ENCODE data around the gene CTSZ. TPM values are rescaled to one million over a fixed set of nuclear protein-coding genes. Genes with fewer than 3 reads are reported as not detected.
"Not testable (repeated sequence)": the region's sequence is repeated elsewhere in the genome, so short reads cannot be mapped to it uniquely, and the experiment has no call there.

The CTSZ gene
- total RNA-seq, 1 experiment from 2014 or later = 113 TPM

GRCh38 chr20:58967652-58968429 is 39.2 kb downstream of the CTSZ start:
- Histone ChIP-seq H3K4me1 (ENCODE audit: control insufficient read depth, insufficient read depth, low read length) (no peaks in the 10 kb centered on the region), H3K27ac (ENCODE audit: low read length) (no peak overlapping the region), H3K36me3 (ENCODE audit: control insufficient read depth, insufficient read depth, low read length) (no peaks in the 10 kb centered on the region), H3K4me3 (ENCODE audit: low read depth in 2 of 2, low read length in 2 of 2) (no peak overlapping the region), H3K27me3 (ENCODE audit: control insufficient read depth, insufficient read depth, low read length) (no peaks in the 10 kb centered on the region), H3K9me3 (ENCODE audit: control insufficient read depth, insufficient read depth, low read depth, low read length) (no peaks in the 10 kb centered on the region)
- ChIA-PET CTCF (interaction anchor here (0.6 kb wide), 1 partner anchor 77 kb away, joined by 4 read pairs; no protein-coding TSS in a partner anchor), POLR2A (no interaction called here)
- in situ Hi-C loops (cut with HindIII; ENCODE audit: low pct_unique_long_range_greater_than_20kb, low sequenced_read_pairs) (no loop called here), intact Hi-C loops (cut with micrococcal nuclease; ENCODE audit: unreplicated experiment) (no loop called here)
- DNase-seq (ENCODE audit: low read depth, low spot score) (no peak), ATAC-seq (no peak)
- BruUV-seq (replicated peaks) = no TSS peak
- TF ChIP-seq SIN3A (IDR thresholded peaks at IDR 0.05; ENCODE audit: borderline replicate concordance, insufficient read depth, low read depth, low read length) (no peak), REST (IDR thresholded peaks at IDR 0.05; ENCODE audit: insufficient read depth in 1 of 2, low read depth in 2 of 2, low read length in 1 of 2) (no peak), POLR2AphosphoS5 (IDR thresholded peaks at IDR 0.05; ENCODE audit: low read depth, low read length) (no peak), TCF7L2 (IDR thresholded peaks at IDR 0.05; ENCODE audit: low read depth, low read length) (no peak)
- TF ChIP-seq, protein P1, sequence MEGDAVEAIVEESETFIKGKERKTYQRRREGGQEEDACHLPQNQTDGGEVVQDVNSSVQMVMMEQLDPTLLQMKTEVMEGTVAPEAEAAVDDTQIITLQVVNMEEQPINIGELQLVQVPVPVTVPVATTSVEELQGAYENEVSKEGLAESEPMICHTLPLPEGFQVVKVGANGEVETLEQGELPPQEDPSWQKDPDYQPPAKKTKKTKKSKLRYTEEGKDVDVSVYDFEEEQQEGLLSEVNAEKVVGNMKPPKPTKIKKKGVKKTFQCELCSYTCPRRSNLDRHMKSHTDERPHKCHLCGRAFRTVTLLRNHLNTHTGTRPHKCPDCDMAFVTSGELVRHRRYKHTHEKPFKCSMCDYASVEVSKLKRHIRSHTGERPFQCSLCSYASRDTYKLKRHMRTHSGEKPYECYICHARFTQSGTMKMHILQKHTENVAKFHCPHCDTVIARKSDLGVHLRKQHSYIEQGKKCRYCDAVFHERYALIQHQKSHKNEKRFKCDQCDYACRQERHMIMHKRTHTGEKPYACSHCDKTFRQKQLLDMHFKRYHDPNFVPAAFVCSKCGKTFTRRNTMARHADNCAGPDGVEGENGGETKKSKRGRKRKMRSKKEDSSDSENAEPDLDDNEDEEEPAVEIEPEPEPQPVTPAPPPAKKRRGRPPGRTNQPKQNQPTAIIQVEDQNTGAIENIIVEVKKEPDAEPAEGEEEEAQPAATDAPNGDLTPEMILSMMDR (IDR thresholded peaks at IDR 0.05) = no peak

- intact Hi-C loops (cut with micrococcal nuclease; ENCODE audit: unreplicated experiment) = no loop called here
- POLR2A ChIA-PET = no interaction called here
- Histone ChIP-seq H3K9me3 (ENCODE audit: control insufficient read depth, insufficient read depth, low read depth, low read length) (no peaks in the 10 kb centered on the region), H3K27ac (ENCODE audit: low read length) (no peak overlapping the region), H3K4me3 (ENCODE audit: low read depth in 2 of 2, low read length in 2 of 2) (no peak overlapping the region), H3K36me3 (ENCODE audit: control insufficient read depth, insufficient read depth, low read length) (no peaks in the 10 kb centered on the region), H3K27me3 (ENCODE audit: control insufficient read depth, insufficient read depth, low read length) (no peaks in the 10 kb centered on the region), H3K4me1 (ENCODE audit: control insufficient read depth, insufficient read depth, low read length) (no peaks in the 10 kb centered on the region)
- no TSS peak for BruUV-seq (replicated peaks)
- no peak for DNase-seq (ENCODE audit: low read depth, low spot score)
- CTCF ChIA-PET = interaction anchor here (0.7 kb wide), 1 partner anchor 604 kb away, joined by 3 read pairs; no protein-coding TSS in a partner anchor
- in situ Hi-C loops (cut with HindIII; ENCODE audit: low pct_unique_long_range_greater_than_20kb, low sequenced_read_pairs) = no loop called here
- TF ChIP-seq, protein P1 (IDR thresholded peaks at IDR 0.05) = no peak
- TF ChIP-seq TCF7L2 (IDR thresholded peaks at IDR 0.05; ENCODE audit: low read depth, low read length) (no peak), REST (IDR thresholded peaks at IDR 0.05; ENCODE audit: insufficient read depth in 1 of 2, low read depth in 2 of 2, low read length in 1 of 2) (no peak), POLR2AphosphoS5 (IDR thresholded peaks at IDR 0.05; ENCODE audit: low read depth, low read length) (no peak), SIN3A (IDR thresholded peaks at IDR 0.05; ENCODE audit: borderline replicate concordance, insufficient read depth, low read depth, low read length) (no peak)
- peak; percentile 70; the same call in 1 of the 2 replicates for ATAC-seq
These were observed 41.6 kb downstream of the CTSZ start for GRCh38 chr20:58965270-58966064.

DNA sequence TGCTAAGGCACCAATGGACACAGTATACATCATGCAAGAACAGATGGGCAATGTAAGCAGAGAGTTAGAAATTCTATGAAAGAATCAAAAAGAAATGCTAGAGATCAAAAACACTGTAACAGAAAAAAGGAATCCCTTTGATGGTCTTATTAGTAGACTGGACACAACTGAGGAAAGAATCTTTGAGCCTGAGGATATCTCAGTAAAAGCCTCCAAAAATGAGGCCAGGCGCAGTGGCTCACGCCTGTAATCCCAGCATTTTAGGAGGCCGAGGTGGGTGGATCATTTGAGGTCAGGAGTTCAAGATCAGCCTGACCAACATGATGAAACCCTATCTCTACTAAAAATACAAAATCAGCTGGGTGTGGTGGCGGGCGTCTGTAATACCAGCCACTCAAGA is 43.1 kb downstream of the CTSZ start:
- POLR2A ChIA-PET; H3K36me3 ChIP-seq (ENCODE audit: control insufficient read depth, insufficient read depth, low read length); H3K4me1 ChIP-seq (ENCODE audit: control insufficient read depth, insufficient read depth, low read length); CTCF ChIA-PET; H3K27ac ChIP-seq (ENCODE audit: low read length); H3K4me3 ChIP-seq (ENCODE audit: low read depth in 2 of 2, low read length in 2 of 2); DNase-seq (ENCODE audit: low read depth, low spot score); ATAC-seq; H3K9me3 ChIP-seq (ENCODE audit: control insufficient read depth, insufficient read depth, low read depth, low read length); intact Hi-C loops (cut with micrococcal nuclease; ENCODE audit: unreplicated experiment); BruUV-seq (replicated peaks); in situ Hi-C loops (cut with HindIII; ENCODE audit: low pct_unique_long_range_greater_than_20kb, low sequenced_read_pairs); H3K27me3 ChIP-seq (ENCODE audit: control insufficient read depth, insufficient read depth, low read length): not testable (repeated sequence)

All from Panc1 (cell line).